Muscle layer of colon (tissue), 2 donors: ENCODE results near the gene TRIP6.

Source experiments
- H3K27ac ChIP-seq: one replicate; pipeline ENCODE4 v1.7.0; 2013; ENCODE audit warnings: low read depth, mild to moderate bottlenecking, low read length, moderate library complexity
- H3K27me3 ChIP-seq, 2 donors: one replicate each; pipeline ENCODE4 v1.7.0; 2013; ENCODE audit warnings: low read length in 2 of 2, mild to moderate bottlenecking in 2 of 2; ENCODE audit not compliant: insufficient read depth in 2 of 2, control insufficient read depth in 1 of 2
- H3K36me3 ChIP-seq: one replicate; pipeline ENCODE4 v1.7.0; 2013; ENCODE audit warnings: mild to moderate bottlenecking, low read length; ENCODE audit not compliant: insufficient read depth
- H3K4me1 ChIP-seq: one replicate; pipeline ENCODE4 v1.7.0; 2013; ENCODE audit warnings: mild to moderate bottlenecking, low read length; ENCODE audit not compliant: insufficient read depth
- H3K4me3 ChIP-seq, 2 donors: one replicate each; pipeline ENCODE4 v1.7.0; 2013; ENCODE audit warnings: low read length in 2 of 2, low read depth in 1 of 2, mild to moderate bottlenecking in 1 of 2, moderate library complexity in 1 of 2
- H3K9ac ChIP-seq: one replicate; pipeline ENCODE4 v1.7.0; 2013; ENCODE audit warnings: low read length
- H3K9me3 ChIP-seq: one replicate; pipeline ENCODE4 v1.7.0; 2013; ENCODE audit warnings: mild to moderate bottlenecking, low read length
- donor health status: abdominal sarcoma.
- donor health status: Adenocarcinoma of cecum.

The TRIP6 gene

DNA sequence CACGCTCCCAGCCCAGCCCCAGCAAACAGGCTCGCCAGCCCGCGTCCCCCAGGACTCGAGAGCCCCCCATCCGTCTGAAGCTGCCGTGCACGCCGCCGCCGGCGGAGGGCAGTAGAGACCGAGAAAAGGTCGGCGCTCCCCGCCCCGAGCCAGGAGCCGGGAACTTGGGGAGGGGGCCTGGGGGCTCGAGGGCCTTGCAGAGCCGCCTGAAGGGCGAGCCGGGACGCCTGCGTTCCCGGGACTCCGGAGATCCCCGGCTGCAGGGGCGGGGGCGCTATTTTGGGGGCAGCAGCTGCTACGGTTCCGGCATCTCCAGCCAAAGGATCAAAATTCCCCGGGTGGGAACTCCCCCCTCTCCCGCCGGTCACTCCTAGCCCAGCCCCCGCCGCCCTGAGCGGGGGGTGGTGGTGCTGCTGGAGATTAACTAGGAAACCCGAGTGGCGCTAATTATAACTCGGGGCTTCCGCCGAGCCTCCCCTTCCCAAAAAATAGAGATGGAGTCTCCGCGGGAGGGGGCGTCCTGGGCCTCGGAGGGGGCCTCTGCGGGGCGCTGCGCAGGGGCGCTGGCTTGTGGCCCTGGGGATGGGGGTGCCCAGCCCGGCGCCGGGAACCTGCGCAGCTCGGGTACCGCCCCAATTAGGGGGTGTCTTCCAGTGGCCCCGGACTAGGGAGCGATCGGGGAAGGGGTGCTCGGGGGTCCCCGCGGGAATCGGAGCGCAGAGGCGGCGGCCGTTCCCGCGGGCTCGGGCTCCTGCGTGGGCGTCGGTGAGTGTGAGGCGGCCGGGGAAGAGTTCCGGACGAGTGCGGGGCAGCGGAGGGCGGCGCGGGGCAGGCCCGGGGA, 27.9 kb downstream of the TRIP6 start:
- H3K4me3 ChIP-seq, result peak overlapping the region in 1 of 2 donors; percentile 34
- H3K9me3 ChIP-seq, result no peaks in the 10 kb centered on the region
- no peaks in the 10 kb centered on the region for H3K36me3 ChIP-seq
- H3K9ac ChIP-seq, result no peak overlapping the region
- peaks cover 9% of the 10 kb centered on the region for H3K4me1 ChIP-seq
- H3K27ac ChIP-seq, result no peak overlapping the region
- peaks cover 15 to 39% of the 10 kb centered on the region in 2 donors for H3K27me3 ChIP-seq

DNA sequence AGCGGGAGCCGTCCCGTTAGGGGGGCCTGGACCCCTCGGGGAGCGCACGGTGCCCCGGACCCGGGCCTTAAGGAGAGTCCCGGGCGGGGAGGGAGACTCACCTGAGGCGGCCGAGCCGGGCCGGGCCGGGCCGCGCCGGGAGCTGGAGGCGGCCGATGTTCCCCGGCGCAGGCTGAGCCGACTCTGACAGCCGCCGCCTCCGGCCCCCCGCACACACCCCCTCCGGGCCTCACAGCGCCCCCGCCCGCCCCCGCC, 28.4 kb downstream of the TRIP6 start, which contains the start of gene ACHE:
TSS of gene ACHE (minus strand) at position 188 of the 255 bp plus-strand sequence. CDS start 1,656 bp downstream, outside the sequence.
- Histone ChIP-seq H3K9ac (no peak within 1 kb of the TSS), H3K27me3 (peaks cover 15 to 39% of the 10 kb centered on the region in 2 donors), H3K4me1 (peaks cover 9% of the 10 kb centered on the region)

DNA sequence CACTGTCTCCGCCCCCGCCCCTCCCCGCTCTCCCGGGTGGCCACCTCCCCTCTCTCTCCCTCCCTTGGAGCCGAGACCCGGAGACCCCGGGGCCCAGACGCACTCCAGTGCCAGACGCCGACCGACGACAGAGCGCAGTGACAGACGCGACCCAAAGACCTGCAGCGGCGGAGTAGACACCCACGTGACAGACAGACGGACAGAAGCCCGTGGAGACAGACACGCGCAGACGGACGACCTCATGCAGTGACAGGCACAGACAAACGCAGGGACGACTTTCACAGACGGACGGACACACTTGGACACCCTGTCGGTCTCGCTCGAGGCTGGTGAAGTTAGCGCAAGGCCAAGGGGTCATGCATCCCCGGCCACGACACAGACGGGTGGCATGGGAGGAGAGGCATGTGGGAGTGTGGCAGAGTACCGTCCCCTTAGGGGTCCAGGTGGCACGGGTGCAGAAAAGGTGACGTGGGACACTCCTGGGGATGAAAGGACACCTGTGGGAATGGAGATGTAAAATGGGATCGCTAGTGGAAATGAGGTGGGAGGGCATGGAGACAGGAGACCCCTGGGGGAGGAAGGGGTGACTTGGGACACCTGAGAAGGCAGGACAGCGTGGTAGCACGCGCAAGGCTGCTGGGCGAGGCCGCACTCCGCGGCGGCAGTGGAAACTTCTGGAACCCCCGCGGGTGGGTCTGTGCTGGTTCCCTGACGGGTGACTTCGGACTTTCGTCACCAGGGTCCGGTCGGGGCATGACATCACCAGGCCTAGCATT, 29.0 kb downstream of the TRIP6 start:
- no peaks in the 10 kb centered on the region for H3K9me3 ChIP-seq
- H3K36me3 ChIP-seq, result no peaks in the 10 kb centered on the region
- H3K4me1 ChIP-seq, result peaks cover 9% of the 10 kb centered on the region
- no peak overlapping the region for H3K9ac ChIP-seq
- H3K27ac ChIP-seq, result no peak overlapping the region
- peaks cover 15 to 39% of the 10 kb centered on the region in 2 donors for H3K27me3 ChIP-seq
- H3K4me3 ChIP-seq, result peak overlapping the region in 1 of 2 donors; percentile 38

More for the DNA sequence above, 28.4 kb downstream of the TRIP6 start, which contains the start of gene ACHE:
- no peak within 1 kb of the TSS for H3K27ac ChIP-seq
- peak within 1 kb of the TSS in 1 of 2 donors; percentile 38 for H3K4me3 ChIP-seq
- no peaks in the 10 kb centered on the region for H3K9me3 ChIP-seq
- no peaks in the 10 kb centered on the region for H3K36me3 ChIP-seq

DNA sequence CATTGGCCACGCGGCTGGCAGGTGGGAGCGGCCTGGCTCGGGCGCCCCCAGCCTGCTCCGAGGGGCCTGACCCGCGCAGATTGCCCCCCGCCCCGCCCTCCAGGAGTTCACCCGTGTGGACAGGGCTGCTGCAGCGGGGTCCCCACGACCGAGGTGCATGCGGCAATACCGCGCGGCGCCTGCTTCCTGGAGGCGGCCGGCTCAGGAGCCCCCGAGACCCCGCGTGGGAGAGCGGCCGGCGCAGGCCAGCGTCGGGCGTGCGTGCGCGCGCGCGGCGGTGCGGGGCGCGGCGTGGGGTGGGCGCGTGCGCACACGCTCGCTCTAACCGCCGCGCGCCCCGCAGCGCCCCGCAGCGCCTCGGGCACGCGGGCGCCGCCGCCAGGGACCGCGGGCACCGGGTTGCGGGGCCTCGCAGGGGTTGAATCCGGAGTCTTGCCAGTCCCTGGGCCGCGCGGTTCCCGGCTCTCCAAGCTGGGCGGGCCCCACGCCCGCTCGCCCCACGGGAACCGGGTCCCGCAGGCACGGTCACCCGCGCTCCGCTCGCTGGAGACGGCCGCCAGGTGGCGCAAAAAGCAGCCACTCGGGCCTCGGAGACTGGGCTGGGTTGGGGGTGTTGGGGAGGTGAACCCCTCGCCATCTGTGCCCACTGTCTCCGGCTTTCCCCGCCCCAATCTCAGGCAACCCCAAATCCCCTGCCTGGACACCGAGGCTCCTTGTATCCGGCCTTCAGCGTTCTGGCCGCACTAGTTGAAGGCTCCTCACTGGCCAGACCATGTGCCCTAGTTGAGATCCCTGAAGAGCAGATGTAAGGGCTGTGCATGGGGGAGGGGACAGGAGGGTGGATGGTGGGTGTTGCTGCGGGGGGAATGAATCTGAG, 29.8 kb downstream of the TRIP6 start:
- H3K9ac ChIP-seq, result no peak overlapping the region

DNA sequence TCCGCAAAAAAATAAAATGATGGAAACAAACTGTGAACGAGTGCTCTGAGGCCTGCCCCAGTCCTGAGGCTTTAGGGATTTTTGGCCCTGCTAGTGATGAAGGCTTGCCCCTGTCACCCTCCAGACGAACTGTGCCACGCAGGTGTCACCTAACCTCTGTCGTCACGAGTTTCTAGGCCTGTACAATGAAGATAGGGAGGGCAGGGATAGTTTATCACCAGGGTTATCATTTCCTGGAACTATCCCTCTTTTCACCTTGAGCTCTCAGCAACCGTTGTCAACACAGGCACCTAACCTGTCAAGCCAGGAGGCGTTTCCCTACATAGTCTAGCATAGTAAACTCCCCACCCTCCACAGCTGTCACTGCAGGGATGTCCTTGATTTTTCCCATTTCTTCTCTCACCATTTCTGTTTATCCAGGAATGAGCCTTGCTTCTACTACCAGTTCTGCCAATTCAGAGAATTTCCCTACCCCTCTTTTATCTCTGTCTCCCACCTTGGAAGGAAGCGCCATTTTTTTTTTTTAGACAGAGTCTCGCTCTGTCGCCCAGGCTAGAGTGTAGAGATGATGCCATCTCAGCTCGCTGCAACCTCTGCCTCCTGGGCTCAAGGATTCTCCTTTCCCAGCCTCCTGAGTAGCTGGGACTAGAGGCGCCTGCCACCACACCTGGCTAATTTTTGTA, 30.7 kb downstream of the TRIP6 start:
- H3K9ac ChIP-seq, result no peak overlapping the region
- no peak overlapping the region for H3K4me3 ChIP-seq

More for the DNA sequence above, 29.8 kb downstream of the TRIP6 start:
- Histone ChIP-seq H3K27me3 (peaks cover 15 to 39% of the 10 kb centered on the region in 2 donors), H3K4me1 (peaks cover 9% of the 10 kb centered on the region), H3K27ac (no peak overlapping the region), H3K4me3 (peak overlapping the region in 1 of 2 donors; percentile 38), H3K9me3 (no peaks in the 10 kb centered on the region), H3K36me3 (no peaks in the 10 kb centered on the region)

DNA sequence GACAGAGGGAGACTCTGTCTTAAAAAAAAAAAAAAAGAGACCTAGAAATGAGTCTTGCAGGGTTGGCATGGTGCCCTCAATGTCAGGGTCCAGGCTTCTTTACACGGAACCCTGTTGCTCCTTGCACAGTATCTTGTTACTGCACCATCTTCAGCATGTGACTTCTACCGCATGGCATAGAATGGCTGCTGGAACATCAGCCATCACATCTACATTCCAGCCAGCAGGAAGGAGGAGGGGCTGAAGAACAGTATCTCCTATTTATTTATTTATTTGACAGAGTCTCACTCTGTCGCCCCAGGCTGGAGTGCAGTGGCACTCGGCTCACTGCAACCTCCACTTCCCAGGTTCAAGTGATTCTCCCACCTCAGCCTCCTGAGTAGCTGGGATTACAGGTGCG, 32.2 kb downstream of the TRIP6 start:
- H3K27me3 ChIP-seq, result peaks cover 15 to 32% of the 10 kb centered on the region in 2 donors
- H3K4me1 ChIP-seq, result peaks cover 9% of the 10 kb centered on the region
- no peak overlapping the region for H3K9ac ChIP-seq
- H3K4me3 ChIP-seq, result no peak overlapping the region
- no peak overlapping the region for H3K27ac ChIP-seq
- no peaks in the 10 kb centered on the region for H3K36me3 ChIP-seq
- H3K9me3 ChIP-seq, result no peaks in the 10 kb centered on the region

More for the DNA sequence above, 30.7 kb downstream of the TRIP6 start:
- Histone ChIP-seq H3K9me3 (no peaks in the 10 kb centered on the region), H3K27me3 (peaks cover 15 to 39% of the 10 kb centered on the region in 2 donors), H3K27ac (no peak overlapping the region), H3K36me3 (no peaks in the 10 kb centered on the region), H3K4me1 (peaks cover 9% of the 10 kb centered on the region)

DNA sequence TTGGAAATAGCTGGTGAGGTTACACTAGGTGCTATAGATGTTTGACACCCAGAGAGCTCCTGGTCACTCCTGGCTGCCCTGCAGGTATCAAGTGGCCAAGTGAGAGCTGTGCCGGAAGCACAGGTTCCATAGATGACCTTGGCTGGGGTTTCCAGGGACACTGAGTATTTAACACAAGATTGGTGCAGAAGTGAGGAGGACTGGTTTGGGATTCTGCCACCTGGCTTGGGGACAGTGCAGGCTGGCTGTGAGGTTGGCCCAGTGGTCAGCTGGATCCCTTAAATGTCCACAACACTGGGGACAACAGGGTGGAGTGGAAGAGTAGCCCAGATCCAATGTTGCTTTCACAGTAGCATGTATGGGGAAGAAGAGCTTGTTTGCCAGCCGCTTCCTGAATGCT, 33.8 kb downstream of the TRIP6 start:
- Histone ChIP-seq H3K27me3 (peaks cover 14 to 21% of the 10 kb centered on the region in 2 donors), H3K4me1 (peaks cover 4% of the 10 kb centered on the region), H3K9me3 (no peaks in the 10 kb centered on the region), H3K36me3 (no peaks in the 10 kb centered on the region), H3K4me3 (no peak overlapping the region), H3K27ac (no peak overlapping the region), H3K9ac (no peak overlapping the region)

DNA sequence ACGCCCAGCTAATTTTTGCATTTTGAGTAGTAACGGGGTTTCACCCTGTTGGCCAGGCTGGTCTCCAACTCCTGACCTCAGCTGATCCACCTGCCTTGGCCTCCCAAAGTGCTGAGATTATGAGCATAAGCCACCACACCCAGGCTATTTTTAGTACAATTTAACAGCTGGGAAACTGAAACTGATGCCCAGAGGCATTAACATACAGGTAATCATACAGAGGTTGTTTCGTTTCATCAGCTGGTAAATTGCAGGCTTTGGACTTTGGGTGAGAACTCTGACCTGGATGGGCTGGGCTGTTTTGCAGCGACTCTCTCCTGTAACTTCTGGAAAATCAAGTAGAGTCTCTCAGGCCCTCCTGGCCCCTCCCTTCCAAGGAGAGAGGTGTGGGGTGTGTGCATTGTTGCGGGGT, 34.7 kb downstream of the TRIP6 start:
- Histone ChIP-seq H3K27me3 (peaks cover 8 to 13% of the 10 kb centered on the region in 2 donors), H3K4me3 (no peak overlapping the region), H3K9ac (no peak overlapping the region), H3K4me1 (no peaks in the 10 kb centered on the region), H3K36me3 (no peaks in the 10 kb centered on the region), H3K9me3 (no peaks in the 10 kb centered on the region), H3K27ac (no peak overlapping the region)

DNA sequence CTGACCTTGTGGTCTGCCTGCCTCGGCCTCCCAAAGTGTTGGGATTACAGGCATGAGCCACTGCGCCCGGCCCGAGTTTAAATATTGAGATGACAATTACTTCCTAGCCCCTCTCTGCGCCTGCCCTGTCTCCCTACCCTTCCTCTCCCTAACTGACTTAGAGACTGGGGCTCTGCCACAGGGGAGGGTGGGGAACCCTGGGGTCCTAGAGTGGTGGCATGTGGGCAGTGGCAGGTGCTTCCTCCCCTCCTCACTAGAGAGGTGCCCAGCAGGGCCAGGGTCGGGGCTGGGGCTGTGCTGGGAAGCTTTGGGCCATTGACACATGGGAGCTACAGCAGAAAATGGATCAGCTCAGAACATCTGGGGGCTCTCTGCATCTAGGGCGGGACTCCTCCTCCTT, 35.5 kb downstream of the TRIP6 start:
- Histone ChIP-seq H3K27me3 (peaks cover 3 to 7% of the 10 kb centered on the region in 2 donors), H3K4me3 (no peak overlapping the region), H3K27ac (no peak overlapping the region), H3K4me1 (no peaks in the 10 kb centered on the region), H3K9ac (no peak overlapping the region), H3K36me3 (no peaks in the 10 kb centered on the region), H3K9me3 (no peaks in the 10 kb centered on the region)

DNA sequence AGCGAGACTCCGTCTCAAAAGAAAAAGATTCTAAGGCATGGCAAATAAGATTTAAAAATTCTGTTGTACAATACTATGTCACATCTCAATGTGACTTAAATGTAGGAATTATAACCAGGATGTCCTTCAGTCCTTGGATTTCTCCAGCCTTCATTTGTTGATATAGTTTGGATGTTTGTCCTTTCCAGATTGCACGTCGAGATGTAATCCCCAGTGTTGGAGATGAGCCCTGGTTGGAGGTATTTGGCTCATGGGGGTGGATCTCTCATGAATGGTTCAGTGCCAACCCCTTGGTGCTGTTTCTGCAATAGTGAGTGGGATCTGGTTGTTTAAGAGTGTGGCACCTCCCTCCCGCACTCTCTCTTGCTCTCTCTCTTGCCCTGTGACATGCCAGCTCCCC, 41.3 kb downstream of the TRIP6 start:
- no peaks in the 10 kb centered on the region for H3K4me1 ChIP-seq

More for the DNA sequence above, 41.3 kb downstream of the TRIP6 start:
- Histone ChIP-seq H3K9me3 (no peaks in the 10 kb centered on the region), H3K27me3 (no peaks in the 10 kb centered on the region), H3K9ac (no peak overlapping the region), H3K36me3 (no peaks in the 10 kb centered on the region), H3K27ac (no peak overlapping the region), H3K4me3 (no peak overlapping the region)
